Hepatocyte (in vitro differentiated cells): ENCODE measurements around the gene PRKAR1B. TPM values are rescaled to one million over a fixed set of nuclear protein-coding genes. Genes with fewer than 3 reads are reported as not detected.
A peak's percentile ranks its signal among the peaks of the same experiment; 100 is the strongest.

Experiments
- DNase-seq: peaks from one replicate; pipeline ENCODE4 v3.0.0-alpha.2; 2016; ENCODE audit warnings: low spot score
- H2AFZ ChIP-seq: fragments of 200-600 bp; sonication (generic); 2 replicates; pipeline ENCODE4 v1.6.0; 2016; ENCODE audit warnings: antibody characterized with exemption, mild to moderate bottlenecking
- H3K27ac ChIP-seq: fragments of 200-600 bp; sonication (generic); 2 replicates; pipeline ENCODE4 v1.5.1; 2016; ENCODE audit warnings: mild to moderate bottlenecking
- H3K27me3 ChIP-seq: fragments of 200-600 bp; sonication (generic); 2 replicates; pipeline ENCODE4 v1.6.1; 2016
- H3K36me3 ChIP-seq: fragments of 200-600 bp; sonication (generic); replicated peaks from 2 replicates; pipeline ENCODE4 v1.5.1; 2016; ENCODE audit warnings: low read depth; ENCODE audit not compliant: insufficient read depth
- H3K4me1 ChIP-seq: fragments of 200-600 bp; sonication (generic); 2 replicates; pipeline ENCODE4 v1.5.1; 2016; ENCODE audit warnings: mild to moderate bottlenecking, moderate library complexity; ENCODE audit not compliant: insufficient read depth
- H3K4me2 ChIP-seq: fragments of 200-600 bp; sonication (generic); 2 replicates; pipeline ENCODE4 v1.6.0; 2016
- H3K4me3 ChIP-seq: fragments of 200-600 bp; sonication (generic); 2 replicates; pipeline ENCODE4 v1.5.1; 2016; ENCODE audit warnings: mild to moderate bottlenecking
- H3K79me2 ChIP-seq: fragments of 200-600 bp; sonication (generic); 2 replicates; pipeline ENCODE4 v1.6.0; 2017; ENCODE audit warnings: mild to moderate bottlenecking
- H3K9me2 ChIP-seq: fragments of 200-600 bp; sonication (generic); replicated peaks from 2 replicates; pipeline ENCODE4 v1.6.0; 2017; ENCODE audit warnings: mild to moderate bottlenecking; ENCODE audit not compliant: insufficient read depth
- H3K9me3 ChIP-seq: fragments of 200-600 bp; sonication (generic); 2 replicates; pipeline ENCODE4 v1.5.1; 2016; ENCODE audit warnings: low read depth, mild to moderate bottlenecking
- H4K20me1 ChIP-seq: fragments of 200-600 bp; sonication (generic); 2 replicates; pipeline ENCODE4 v1.6.0; 2016; ENCODE audit warnings: mild to moderate bottlenecking; ENCODE audit not compliant: insufficient read depth, poor library complexity, severe bottlenecking
- CTCF ChIP-seq: fragments of 200-600 bp; sonication (generic); IDR thresholded peaks from 2 replicates; pipeline ENCODE4 v1.5.1; 2016; ENCODE audit warnings: antibody characterized with exemption, mild to moderate bottlenecking; ENCODE audit not compliant: poor library complexity
- EZH2 ChIP-seq: fragments of 200-600 bp; sonication (generic); IDR thresholded peaks from 2 replicates; pipeline ENCODE4 v1.6.1; 2016; ENCODE audit warnings: antibody characterized with exemption, mild to moderate bottlenecking, borderline replicate concordance
- EZH2phosphoT487 ChIP-seq: fragments of 200-600 bp; sonication (generic); IDR thresholded peaks from one replicate; pipeline ENCODE4 v1.6.1; 2018; ENCODE audit warnings: antibody characterized with exemption, mild to moderate bottlenecking, low read depth, moderate library complexity; ENCODE audit not compliant: unreplicated experiment, severe bottlenecking
- WGBS: methylation state at CpG from one replicate; pipeline ENCODE4 v1.1.6; 2016; ENCODE audit warnings: low lambda C conversion rate; ENCODE audit errors: missing lambda C conversion rate; 5-methylcytosine and 5-hydroxymethylcytosine counted together
- polyA plus RNA-seq: library from polyadenylated mRNA; unstranded; fragments of >200 nt; fragmentation: Nextera tagmentation; extraction: Ambion mirVana; gene quantifications from 2 replicates; pipeline ENCODE4 v1.2.1, GENCODE V29; 2016
- total RNA-seq: library from RNA; depleted of rRNA; stranded (reverse); fragments of >200 nt; gene quantifications from 2 replicates; pipeline ENCODE4 v1.2.3, GENCODE V29; 2014

The PRKAR1B gene
- total and polyA plus RNA-seq, 2 experiments from 2014 or later: 16.6 to 28.7 TPM

DNA sequence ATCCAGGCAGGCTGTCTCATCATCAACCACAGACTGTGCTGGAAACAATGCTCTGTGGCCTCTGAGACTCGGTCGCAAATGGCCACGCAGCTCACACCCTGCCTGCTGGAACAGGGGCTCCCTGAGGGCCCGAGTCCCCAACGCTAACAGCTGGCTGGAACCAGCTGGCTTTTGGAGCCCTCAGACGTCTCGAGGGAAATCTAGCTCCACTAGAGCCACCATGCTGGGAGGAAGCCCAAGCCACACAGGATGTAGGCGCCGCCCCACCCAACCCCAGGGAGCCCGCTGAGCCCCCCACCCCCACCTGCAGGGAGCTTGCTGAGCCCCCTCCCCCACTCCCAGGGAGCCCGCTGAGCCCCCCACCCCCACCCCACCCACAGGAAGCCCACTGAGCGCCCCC lies 186.1 kb downstream of the PRKAR1B start:
- Histone ChIP-seq H3K9me2 (no peaks in the 10 kb centered on the region), H3K9me3 (no peaks in the 10 kb centered on the region), H3K27ac (no peak overlapping the region), H3K36me3 (no peaks in the 10 kb centered on the region), H3K79me2 (no peaks in the 10 kb centered on the region), H2AFZ (no peak overlapping the region), H3K4me2 (no peak overlapping the region), H3K4me3 (no peak overlapping the region), H4K20me1 (no peaks in the 10 kb centered on the region), H3K4me1 (peaks cover 38% of the 10 kb centered on the region), H3K27me3 (no peaks in the 10 kb centered on the region)
- no peak for DNase-seq
- TF ChIP-seq CTCF (no peak), EZH2phosphoT487 (no peak), EZH2 (no peak)
- WGBS: 91% methylated on average over 7 of the region's 12 CpGs

DNA sequence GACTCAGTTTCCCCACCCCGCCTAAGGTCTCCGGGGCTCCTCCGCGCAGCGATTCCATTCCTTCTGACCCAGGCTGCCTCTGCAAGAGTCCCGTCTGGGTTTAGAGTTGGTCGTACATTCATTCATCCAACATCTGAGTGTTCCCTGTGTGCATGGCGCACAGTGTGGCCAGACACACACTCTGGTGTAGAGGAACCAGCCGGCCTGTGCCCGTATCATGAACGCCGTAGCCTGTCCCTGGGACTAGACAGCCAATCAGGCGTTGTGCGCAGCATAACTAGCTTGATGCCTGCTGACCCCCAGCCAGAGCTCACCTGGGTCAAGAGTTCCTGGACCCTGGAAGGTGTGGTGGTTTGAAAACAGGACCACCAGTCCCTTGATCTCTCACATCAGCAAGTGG lies 186.5 kb downstream of the PRKAR1B start:
- H2AFZ ChIP-seq: no peak overlapping the region
- peak overlapping the region; percentile 97 for H3K27ac ChIP-seq
- no peaks in the 10 kb centered on the region for H4K20me1 ChIP-seq
- no peaks in the 10 kb centered on the region for H3K27me3 ChIP-seq
- no peaks in the 10 kb centered on the region for H3K79me2 ChIP-seq
- H3K9me2 ChIP-seq: no peaks in the 10 kb centered on the region
- over 99% methylated on average over 14 of the region's 14 CpGs for WGBS
- H3K4me3 ChIP-seq: no peak overlapping the region
- peaks cover 38% of the 10 kb centered on the region for H3K4me1 ChIP-seq
- no peak overlapping the region for H3K4me2 ChIP-seq
- DNase-seq: no peak
- H3K9me3 ChIP-seq: no peaks in the 10 kb centered on the region
- no peaks in the 10 kb centered on the region for H3K36me3 ChIP-seq
- TF ChIP-seq CTCF: no peak

DNA sequence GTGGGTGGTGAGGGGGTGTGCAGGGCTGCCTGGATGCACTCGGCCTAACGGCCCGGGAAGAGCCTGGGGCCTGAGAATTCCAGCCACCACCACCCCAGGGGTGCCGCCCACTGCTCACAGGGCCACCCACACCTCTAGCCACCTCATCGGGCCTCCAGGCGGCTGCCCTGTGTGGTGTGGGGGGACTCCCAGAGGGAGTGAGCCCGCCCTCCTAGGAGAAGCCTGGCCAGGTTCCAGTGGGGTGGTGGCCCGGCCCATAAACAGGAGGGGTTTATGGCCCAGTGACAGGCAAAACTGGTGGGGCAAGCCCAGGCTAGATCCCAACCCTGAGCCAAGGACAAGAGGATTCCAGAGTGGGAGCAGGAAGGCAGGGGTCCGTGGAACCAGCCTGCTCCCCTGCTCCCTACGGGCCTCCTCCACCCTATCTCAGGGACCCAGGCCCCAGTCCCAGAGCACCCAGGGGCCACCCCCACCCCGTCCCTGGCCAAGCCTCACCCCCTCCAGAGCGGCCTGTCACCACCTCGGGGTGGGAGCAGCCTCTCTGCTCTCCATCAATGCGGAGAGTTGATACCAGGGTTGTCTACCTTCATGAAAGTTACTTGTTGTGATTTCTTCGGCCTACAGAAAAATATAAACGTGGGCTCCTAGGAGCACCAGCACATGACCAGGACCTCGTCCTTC lies 187.2 kb downstream of the PRKAR1B start:
- TF ChIP-seq EZH2 (no peak), CTCF (no peak), EZH2phosphoT487 (no peak)

More for the DNA sequence above, 187.2 kb downstream of the PRKAR1B start:
- peaks cover 38% of the 10 kb centered on the region for H3K4me1 ChIP-seq
- H3K27me3 ChIP-seq: no peaks in the 10 kb centered on the region
- H3K4me2 ChIP-seq: peak overlapping the region; percentile 49
- H3K27ac ChIP-seq: peak overlapping the region; percentile 97
- no peaks in the 10 kb centered on the region for H3K9me2 ChIP-seq
- H3K36me3 ChIP-seq: no peaks in the 10 kb centered on the region
- H3K9me3 ChIP-seq: no peaks in the 10 kb centered on the region
- H3K79me2 ChIP-seq: no peaks in the 10 kb centered on the region
- H4K20me1 ChIP-seq: no peaks in the 10 kb centered on the region
- no peak overlapping the region for H3K4me3 ChIP-seq
- peak; percentile 93 for DNase-seq
- WGBS: 58% methylated on average over 13 of the region's 17 CpGs
- H2AFZ ChIP-seq: no peak overlapping the region
